Measurements from ENCODE around the gene NRTN.

- no peak for TF ChIP-seq CTCF (IDR thresholded peaks at IDR 0.05)
- TF ChIP-seq POLR2A (IDR thresholded peaks at IDR 0.05) = no peak
Measured at GRCh38 chr19:5789886-5790558, 14.8 kb upstream of the NRTN start.

All from esophagus squamous epithelium (tissue), 4 donors.